ES-I3 (cell line): ENCODE measurements around the gene TRAM2.

ENCODE experiments used
- H3K36me3 ChIP-seq: 2 replicates; pipeline ENCODE4 v1.6.1; 2013; ENCODE audit warnings: mild to moderate bottlenecking, low read length, control low read depth, moderate library complexity; ENCODE audit not compliant: insufficient read depth
- H3K4me1 ChIP-seq: 2 replicates; pipeline ENCODE4 v1.6.1; 2013; ENCODE audit warnings: mild to moderate bottlenecking, control low read depth, low read length; ENCODE audit not compliant: insufficient read depth
- H3K9ac ChIP-seq: 2 replicates; pipeline ENCODE4 v1.6.1; 2013; ENCODE audit warnings: low read depth, mild to moderate bottlenecking, low read length, moderate library complexity
- H3K9me3 ChIP-seq: 2 replicates; pipeline ENCODE4 v1.6.1; 2013; ENCODE audit warnings: mild to moderate bottlenecking, low read length, moderate library complexity; ENCODE audit not compliant: control insufficient read depth, insufficient read depth

The TRAM2 gene

GRCh38 chr6:52539607-52540006 is 37.3 kb downstream of the TRAM2 start:
- H3K9ac ChIP-seq: no peak overlapping the region
- H3K36me3 ChIP-seq: no peaks in the 10 kb centered on the region
- H3K4me1 ChIP-seq: peaks cover 43% of the 10 kb centered on the region
- H3K9me3 ChIP-seq: no peaks in the 10 kb centered on the region

- Histone ChIP-seq H3K9ac (no peak overlapping the region), H3K9me3 (no peaks in the 10 kb centered on the region), H3K4me1 (peaks cover 36% of the 10 kb centered on the region), H3K36me3 (no peaks in the 10 kb centered on the region)
Measured at GRCh38 chr6:52538901-52539354, 37.9 kb downstream of the TRAM2 start.

- Histone ChIP-seq H3K36me3 (no peaks in the 10 kb centered on the region), H3K4me1 (peaks cover 34% of the 10 kb centered on the region), H3K9me3 (no peaks in the 10 kb centered on the region), H3K9ac (no peak overlapping the region)
Measured at GRCh38 chr6:52538252-52538900, 38.5 kb downstream of the TRAM2 start.

GRCh38 chr6:52537001-52537753 is 39.7 kb downstream of the TRAM2 start:
- Histone ChIP-seq H3K4me1 (peaks cover 34% of the 10 kb centered on the region), H3K36me3 (no peaks in the 10 kb centered on the region), H3K9ac (no peak overlapping the region), H3K9me3 (no peaks in the 10 kb centered on the region)

GRCh38 chr6:52536424-52536916 is 40.4 kb downstream of the TRAM2 start:
- H3K4me1 ChIP-seq: peaks cover 34% of the 10 kb centered on the region
- H3K36me3 ChIP-seq: no peaks in the 10 kb centered on the region
- no peak overlapping the region for H3K9ac ChIP-seq
- no peaks in the 10 kb centered on the region for H3K9me3 ChIP-seq

- Histone ChIP-seq H3K9ac (no peak overlapping the region), H3K4me1 (peaks cover 34% of the 10 kb centered on the region), H3K36me3 (no peaks in the 10 kb centered on the region), H3K9me3 (no peaks in the 10 kb centered on the region)
Measured at GRCh38 chr6:52535711-52536423, 41.0 kb downstream of the TRAM2 start.

GRCh38 chr6:52534966-52535390 is 41.9 kb downstream of the TRAM2 start:
- H3K9ac ChIP-seq: no peak overlapping the region

GRCh38 chr6:52534363-52534762 is 42.5 kb downstream of the TRAM2 start:
- H3K4me1 ChIP-seq: peaks cover 19% of the 10 kb centered on the region
- no peaks in the 10 kb centered on the region; the same call in 1 of the 2 replicates for H3K36me3 ChIP-seq

More at GRCh38 chr6:52534966-52535390, 41.9 kb downstream of the TRAM2 start:
- H3K4me1 ChIP-seq: peaks cover 25% of the 10 kb centered on the region
- H3K36me3 ChIP-seq: no peaks in the 10 kb centered on the region
- no peaks in the 10 kb centered on the region for H3K9me3 ChIP-seq

GRCh38 chr6:52533491-52533890 is 43.4 kb downstream of the TRAM2 start:
- peaks cover 10% of the 10 kb centered on the region; the same call in 1 of the 2 replicates for H3K4me1 ChIP-seq
- H3K36me3 ChIP-seq: no peaks in the 10 kb centered on the region; the same call in 1 of the 2 replicates
- H3K9ac ChIP-seq: no peak overlapping the region
- no peaks in the 10 kb centered on the region for H3K9me3 ChIP-seq

More at GRCh38 chr6:52534363-52534762, 42.5 kb downstream of the TRAM2 start:
- Histone ChIP-seq H3K9ac (no peak overlapping the region), H3K9me3 (no peaks in the 10 kb centered on the region)

- Histone ChIP-seq H3K4me1 (peaks cover 9% of the 10 kb centered on the region; the same call in 1 of the 2 replicates), H3K9ac (no peak overlapping the region), H3K9me3 (no peaks in the 10 kb centered on the region)
Measured at GRCh38 chr6:52532457-52532856, 44.4 kb downstream of the TRAM2 start.

GRCh38 chr6:52531834-52532233 is 45.0 kb downstream of the TRAM2 start:
- Histone ChIP-seq H3K36me3 (no peaks in the 10 kb centered on the region; the same call in 1 of the 2 replicates), H3K9ac (no peak overlapping the region), H3K4me1 (peaks cover 9% of the 10 kb centered on the region; the same call in 1 of the 2 replicates), H3K9me3 (no peaks in the 10 kb centered on the region)

More at GRCh38 chr6:52532457-52532856, 44.4 kb downstream of the TRAM2 start:
- no peaks in the 10 kb centered on the region; the same call in 1 of the 2 replicates for H3K36me3 ChIP-seq

GRCh38 chr6:52531396-52531795 is 45.5 kb downstream of the TRAM2 start:
- Histone ChIP-seq H3K4me1 (peaks cover 7% of the 10 kb centered on the region; the same call in 1 of the 2 replicates), H3K9ac (no peak overlapping the region), H3K9me3 (no peaks in the 10 kb centered on the region), H3K36me3 (no peaks in the 10 kb centered on the region; the same call in 1 of the 2 replicates)

GRCh38 chr6:52530351-52530750 is 46.5 kb downstream of the TRAM2 start:
- Histone ChIP-seq H3K4me1 (no peaks in the 10 kb centered on the region), H3K36me3 (no peaks in the 10 kb centered on the region; the same call in 1 of the 2 replicates), H3K9ac (no peak overlapping the region), H3K9me3 (no peaks in the 10 kb centered on the region)

- H3K9ac ChIP-seq: no peak overlapping the region
- H3K9me3 ChIP-seq: no peaks in the 10 kb centered on the region
- no peaks in the 10 kb centered on the region; the same call in 1 of the 2 replicates for H3K36me3 ChIP-seq
- H3K4me1 ChIP-seq: peaks cover 2% of the 10 kb centered on the region; the same call in 1 of the 2 replicates
Measured at GRCh38 chr6:52529311-52529710, 47.5 kb downstream of the TRAM2 start.
